RKO (cell line): ENCODE data around the gene DTX1.
A peak's percentile ranks its signal among the peaks of the same experiment; 100 is the strongest.

Experiments used
- DNase-seq: peaks from one replicate; pipeline ENCODE4 v3.0.0-alpha.2; 2016; ENCODE audit warnings: low spot score

The DTX1 gene

GRCh38 chr12:113115455-113116126 is 59.1 kb downstream of the DTX1 start:
- no peak for DNase-seq

- DNase-seq = no peak
These were observed 60.3 kb downstream of the DTX1 start for GRCh38 chr12:113116875-113117274.

GRCh38 chr12:113117684-113118083 is 61.2 kb downstream of the DTX1 start:
- peak; percentile 47 for DNase-seq

- DNase-seq = no peak
These were observed 61.6 kb downstream of the DTX1 start for GRCh38 chr12:113118142-113118541.

- no peak for DNase-seq
These were observed 63.6 kb downstream of the DTX1 start for GRCh38 chr12:113119980-113120669.

GRCh38 chr12:113120670-113121370 is 64.3 kb downstream of the DTX1 start:
- DNase-seq = peak; percentile 61

GRCh38 chr12:113127791-113128199 is 71.3 kb downstream of the DTX1 start:
- DNase-seq = no peak

- DNase-seq = no peak
These were observed 72.5 kb downstream of the DTX1 start for GRCh38 chr12:113128802-113129663.

GRCh38 chr12:113129664-113130456 is 73.3 kb downstream of the DTX1 start:
- no peak for DNase-seq

- DNase-seq = peak; percentile 23
These were observed 74.1 kb downstream of the DTX1 start for GRCh38 chr12:113130457-113131135.

- peak; percentile 60 for DNase-seq
These were observed 75.0 kb downstream of the DTX1 start for GRCh38 chr12:113131556-113131955.

GRCh38 chr12:113133036-113133435 is 76.5 kb downstream of the DTX1 start:
- DNase-seq = no peak

- DNase-seq = no peak
These were observed 77.1 kb downstream of the DTX1 start for GRCh38 chr12:113133666-113134065.

- DNase-seq = no peak
These were observed 77.5 kb downstream of the DTX1 start for GRCh38 chr12:113134071-113134470.

GRCh38 chr12:113134521-113134951 is 78.0 kb downstream of the DTX1 start:
- no peak for DNase-seq

- no peak for DNase-seq
These were observed 78.9 kb downstream of the DTX1 start, which contains the start of gene RASAL1 for GRCh38 chr12:113135178-113136127. TSS of gene RASAL1 (minus strand) at chr12:113135761. CDS start at chr12:113135462, 299 bp downstream.

GRCh38 chr12:113136128-113136989 is 79.8 kb downstream of the DTX1 start:
- no peak for DNase-seq

GRCh38 chr12:113136990-113137511 is 80.5 kb downstream of the DTX1 start:
- DNase-seq = no peak
